SK-N-SH treated with all-trans-retinoic acid at 6 μM for 48 hours (cell line): ENCODE results near the gene KLHL17.
"Not testable (repeated sequence)": the region's sequence is repeated elsewhere in the genome, so short reads cannot be mapped to it uniquely, and the experiment has no call there.

Source experiments
- ATAC-seq: fragments of 200-7000 bp; cut with Tn5 transposase; 3 replicates; pipeline ENCODE4 v1.9.1; 2020; ENCODE audit warnings: mild to moderate bottlenecking, moderate library complexity
- BACH2 ChIP-seq: fragments of 250-450 bp; sonication (Bioruptor Pico); IDR thresholded peaks from 2 replicates; pipeline ENCODE4 v1.9.0; 2021; ENCODE audit warnings: mild to moderate bottlenecking, borderline replicate concordance
- CREB5 ChIP-seq: fragments of 250-450 bp; sonication (Bioruptor Pico); IDR thresholded peaks from 2 replicates; pipeline ENCODE4 v1.5.1; 2020; ENCODE audit warnings: low read depth, mild to moderate bottlenecking, moderate library complexity
- CSDC2 ChIP-seq: fragments of 250-450 bp; sonication (Bioruptor Pico); IDR thresholded peaks from 2 replicates; pipeline ENCODE4 v1.5.0; 2020; ENCODE audit warnings: mild to moderate bottlenecking, moderate library complexity
- CSRNP3 ChIP-seq: fragments of 250-450 bp; sonication (Bioruptor Pico); IDR thresholded peaks from 2 replicates; pipeline ENCODE4 v1.5.1; 2021; ENCODE audit warnings: mild to moderate bottlenecking, moderate library complexity
- ESRRG ChIP-seq: fragments of 250-450 bp; sonication (Bioruptor Pico); IDR thresholded peaks from 2 replicates; pipeline ENCODE4 v1.6.1; 2021; ENCODE audit warnings: mild to moderate bottlenecking
- GLIS3 ChIP-seq: fragments of 250-450 bp; sonication (Bioruptor Pico); IDR thresholded peaks from 2 replicates; pipeline ENCODE4 v1.5.0; 2020; ENCODE audit warnings: mild to moderate bottlenecking, moderate library complexity
- ISL1 ChIP-seq: fragments of 250-450 bp; sonication (Bioruptor Pico); IDR thresholded peaks from 2 replicates; pipeline ENCODE4 v2.1.2; 2022; ENCODE audit warnings: mild to moderate bottlenecking, moderate library complexity
- OSR1 ChIP-seq: fragments of 250-450 bp; sonication (Bioruptor Pico); IDR thresholded peaks from 2 replicates; pipeline ENCODE4 v1.8.0; 2022; ENCODE audit warnings: moderate library complexity, mild to moderate bottlenecking, inconsistent platforms
- PATZ1 ChIP-seq: fragments of 250-450 bp; sonication (Bioruptor Pico); IDR thresholded peaks from 2 replicates; pipeline ENCODE4 v1.8.0; 2020; ENCODE audit warnings: mild to moderate bottlenecking, moderate library complexity, borderline replicate concordance
- POU6F1 ChIP-seq: fragments of 250-450 bp; sonication (Bioruptor Pico); IDR thresholded peaks from 2 replicates; pipeline ENCODE4 v1.8.0; 2021; ENCODE audit warnings: low read depth, mild to moderate bottlenecking, moderate library complexity, borderline replicate concordance
- RARB ChIP-seq: fragments of 250-450 bp; sonication (Bioruptor Pico); IDR thresholded peaks from 2 replicates; pipeline ENCODE4 v1.8.0; 2021; ENCODE audit warnings: mild to moderate bottlenecking, moderate library complexity
- SNAI2 ChIP-seq: fragments of 250-450 bp; sonication (Bioruptor Pico); IDR thresholded peaks from 2 replicates; pipeline ENCODE4 v1.5.0; 2020; ENCODE audit warnings: mild to moderate bottlenecking, moderate library complexity
- TSHZ2 ChIP-seq: fragments of 250-450 bp; sonication (Bioruptor Pico); IDR thresholded peaks from 2 replicates; pipeline ENCODE4 v1.5.0; 2020; ENCODE audit warnings: mild to moderate bottlenecking, moderate library complexity
- ZC3H10 ChIP-seq: fragments of 250-450 bp; sonication (Bioruptor Pico); IDR thresholded peaks from 2 replicates; pipeline ENCODE4 v1.5.1; 2021; ENCODE audit warnings: mild to moderate bottlenecking, moderate library complexity
- ZFP3 ChIP-seq: fragments of 250-450 bp; sonication (Bioruptor Pico); IDR thresholded peaks from 2 replicates; pipeline ENCODE4 v1.5.0; 2020; ENCODE audit warnings: mild to moderate bottlenecking, moderate library complexity
- ZNF565 ChIP-seq: fragments of 450-650 bp; formaldehyde crosslinking; conservative IDR thresholded peaks from 2 replicates; pipeline ENCODE4 v1.5.0; 2020; ENCODE audit warnings: low read depth, mild to moderate bottlenecking, moderate library complexity
- ZNF70 ChIP-seq: fragments of 450-650 bp; formaldehyde crosslinking; IDR thresholded peaks from 2 replicates; pipeline ENCODE4 v1.5.0; 2020; ENCODE audit warnings: mild to moderate bottlenecking, moderate library complexity
- ZNF8 ChIP-seq: fragments of 450-650 bp; formaldehyde crosslinking; IDR thresholded peaks from 2 replicates; pipeline ENCODE4 v1.5.0; 2020; ENCODE audit warnings: mild to moderate bottlenecking, moderate library complexity

KLHL17 gene

GRCh38 chr1:993379-993995 is 33.1 kb downstream of the KLHL17 start:
- TF ChIP-seq POU6F1 (CRISPR knock-in tag) (no peak), ZNF70 (no peak), SNAI2 (CRISPR knock-in tag) (no peak)

GRCh38 chr1:994546-994945 is 34.2 kb downstream of the KLHL17 start:
- ATAC-seq, result not testable (repeated sequence)

More at GRCh38 chr1:993379-993995, 33.1 kb downstream of the KLHL17 start:
- no peak for ATAC-seq

- no peak for ATAC-seq
- TF ChIP-seq ZC3H10 (CRISPR knock-in tag) (no peak), POU6F1 (CRISPR knock-in tag) (no peak), ZFP3 (CRISPR knock-in tag) (no peak), OSR1 (CRISPR knock-in tag) (no peak), BACH2 (no peak), CSDC2 (CRISPR knock-in tag) (no peak), ESRRG (CRISPR knock-in tag) (no peak), RARB (no peak), PATZ1 (CRISPR knock-in tag) (no peak), CSRNP3 (CRISPR knock-in tag) (no peak), ISL1 (CRISPR knock-in tag) (no peak), SNAI2 (CRISPR knock-in tag) (no peak), GLIS3 (no peak)
Measured at GRCh38 chr1:995665-996633, 35.6 kb downstream of the KLHL17 start.

GRCh38 chr1:996851-997712 is 36.7 kb downstream of the KLHL17 start:
- no peak for ATAC-seq
- no peak for TF ChIP-seq ZNF8 (CRISPR knock-in tag)
- no peak for TF ChIP-seq OSR1 (CRISPR knock-in tag)
- no peak for TF ChIP-seq GLIS3
- TF ChIP-seq ZFP3 (CRISPR knock-in tag), result no peak
- no peak for TF ChIP-seq POU6F1 (CRISPR knock-in tag)
- TF ChIP-seq ZNF565 (CRISPR knock-in tag), result no peak
- no peak for TF ChIP-seq BACH2
- TF ChIP-seq TSHZ2, result no peak
- TF ChIP-seq CSDC2 (CRISPR knock-in tag), result no peak
- TF ChIP-seq ISL1 (CRISPR knock-in tag), result no peak
- no peak for TF ChIP-seq CREB5
- TF ChIP-seq SNAI2 (CRISPR knock-in tag), result no peak
